Dermis blood vessel endothelial cell (primary cell): Measurements from ENCODE around the gene GJD4. TPM values are rescaled to one million over a fixed set of nuclear protein-coding genes. Genes with fewer than 3 reads are reported as not detected.

Experiments
- DNase-seq: peaks from one replicate; pipeline ENCODE4 v3.0.0; 2010
- total RNA-seq: library from RNA; depleted of rRNA; stranded (reverse); fragments of >200 nt; gene quantifications from 2 replicates; pipeline ENCODE4 v1.2.3, GENCODE V29; 2014

Gene GJD4
- total RNA-seq, 1 donor from 2014 or later = not detected

GRCh38 chr10:35579116-35579515 lies 26.0 kb upstream of the GJD4 start:
- no peak for DNase-seq

DNA sequence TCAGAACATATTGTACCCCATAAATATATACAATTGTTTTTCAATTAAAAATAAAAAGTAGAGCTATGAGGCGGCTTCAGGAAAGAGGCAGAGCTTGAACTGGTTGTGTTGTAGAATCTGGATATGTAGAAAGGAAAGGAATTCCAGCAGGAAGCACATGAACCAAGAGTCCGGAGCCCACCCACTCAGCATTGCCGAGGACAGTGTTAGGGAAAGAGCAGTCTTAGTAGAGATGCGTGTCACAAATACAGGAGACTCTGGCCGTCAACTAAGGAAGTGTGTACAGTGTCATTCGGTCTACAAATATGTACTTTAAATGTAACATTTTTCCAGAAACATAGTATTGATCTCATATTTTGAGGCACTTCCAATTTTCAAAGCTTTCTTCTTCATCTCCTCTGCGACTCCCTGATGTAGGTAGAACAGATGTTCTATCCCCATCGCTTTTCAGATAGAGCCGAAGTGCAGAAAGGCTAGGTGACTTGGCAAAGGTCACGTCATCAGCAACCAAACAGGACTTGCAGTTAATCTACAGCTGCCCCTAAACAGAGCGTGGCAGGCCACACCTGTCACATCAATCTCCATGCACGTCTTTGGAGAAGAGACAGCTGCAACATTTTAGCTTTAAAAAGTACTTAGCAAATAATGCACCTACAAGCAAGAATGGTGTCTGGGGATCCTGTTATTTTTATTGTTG lies 25.3 kb upstream of the GJD4 start:
- DNase-seq = no peak

GRCh38 chr10:35580423-35580770 lies 24.7 kb upstream of the GJD4 start:
- no peak for DNase-seq

DNA sequence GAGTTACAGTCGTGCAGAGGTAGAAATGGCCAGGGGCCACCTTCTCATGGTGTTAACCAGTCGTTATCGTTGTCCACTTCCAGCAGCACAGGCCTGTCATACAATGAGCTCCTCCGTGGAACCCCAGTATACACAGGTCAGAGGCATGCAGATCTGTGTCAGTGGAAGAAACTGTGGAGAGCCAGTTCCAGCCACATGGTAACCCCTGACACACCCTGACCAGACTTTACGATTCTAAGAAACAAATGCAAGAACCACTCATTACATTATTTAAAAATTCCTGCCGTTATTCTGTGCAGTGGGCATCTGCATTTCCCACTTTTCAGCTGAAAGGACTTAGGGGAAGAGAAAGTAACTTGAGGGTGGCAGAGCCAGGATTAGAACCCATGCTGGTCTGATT lies 23.5 kb upstream of the GJD4 start:
- DNase-seq = no peak

- no peak for DNase-seq
These were observed 20.2 kb upstream of the GJD4 start for GRCh38 chr10:35584946-35585345.

DNA sequence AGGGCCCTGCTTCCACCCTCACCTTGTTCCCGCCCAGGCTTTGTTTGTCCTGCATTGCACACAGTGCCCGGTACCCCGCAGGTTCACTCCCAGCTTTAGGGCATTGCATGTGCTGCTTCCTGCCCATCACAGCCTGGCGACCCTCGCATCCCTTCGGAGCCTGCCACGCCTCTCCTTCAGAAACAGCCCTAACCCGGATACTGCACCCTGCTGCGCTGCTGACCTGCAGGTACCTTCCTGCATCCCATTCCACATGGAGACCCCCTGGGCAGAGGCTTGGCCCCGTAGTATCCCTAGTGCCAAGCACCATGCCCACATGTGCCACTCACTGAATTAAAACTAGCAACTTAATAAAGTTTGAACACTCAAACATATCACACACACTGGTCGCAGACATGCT lies 19.8 kb upstream of the GJD4 start:
- DNase-seq = no peak

- DNase-seq = no peak
These were observed 19.1 kb upstream of the GJD4 start for GRCh38 chr10:35585903-35586535.

- DNase-seq = no peak
These were observed 16.3 kb upstream of the GJD4 start for GRCh38 chr10:35588836-35589235.

- no peak for DNase-seq
These were observed 12.7 kb upstream of the GJD4 start for GRCh38 chr10:35592441-35592840.

- DNase-seq = no peak
These were observed 10.7 kb upstream of the GJD4 start for GRCh38 chr10:35594115-35595079.

DNA sequence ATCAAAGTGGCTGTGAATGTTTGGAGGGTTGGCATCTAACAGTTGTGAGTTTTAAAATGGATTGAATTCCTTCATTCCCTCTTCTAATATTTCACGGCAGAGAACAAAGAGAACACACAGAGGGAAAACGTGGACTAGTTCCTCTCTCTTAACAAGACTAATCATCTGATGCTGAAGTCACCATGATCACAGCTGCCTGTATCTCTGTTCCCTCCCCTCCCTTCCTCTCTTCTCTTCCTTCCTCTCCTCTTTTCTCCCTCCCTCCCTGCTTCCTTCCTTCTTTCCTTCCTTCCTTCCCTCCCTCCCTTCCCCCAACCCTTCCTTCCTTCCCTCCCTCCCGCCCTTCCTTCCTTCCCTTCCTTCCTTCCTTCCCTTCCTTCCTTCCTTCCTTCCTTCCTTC lies 10.0 kb upstream of the GJD4 start:
- no peak for DNase-seq

DNA sequence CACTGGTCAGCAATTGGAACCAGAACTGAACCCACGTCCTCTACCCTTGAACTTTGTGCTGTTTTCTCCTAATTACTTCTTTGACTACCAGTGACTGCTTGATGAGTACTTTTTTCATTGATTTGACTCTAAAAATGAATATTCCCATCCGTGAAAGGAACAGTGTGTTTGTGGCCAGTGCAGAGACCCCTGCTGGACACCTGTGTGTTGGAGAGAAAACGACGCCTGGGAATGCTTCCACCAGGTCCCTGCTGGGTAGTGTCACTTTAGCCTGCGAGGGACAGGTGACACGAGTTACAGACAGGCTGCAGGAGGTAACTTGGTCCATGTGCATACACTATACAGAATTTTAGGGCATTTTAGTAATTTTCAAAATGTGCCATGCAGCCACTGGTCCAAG lies 6.8 kb upstream of the GJD4 start:
- DNase-seq = peak; percentile 34

DNA sequence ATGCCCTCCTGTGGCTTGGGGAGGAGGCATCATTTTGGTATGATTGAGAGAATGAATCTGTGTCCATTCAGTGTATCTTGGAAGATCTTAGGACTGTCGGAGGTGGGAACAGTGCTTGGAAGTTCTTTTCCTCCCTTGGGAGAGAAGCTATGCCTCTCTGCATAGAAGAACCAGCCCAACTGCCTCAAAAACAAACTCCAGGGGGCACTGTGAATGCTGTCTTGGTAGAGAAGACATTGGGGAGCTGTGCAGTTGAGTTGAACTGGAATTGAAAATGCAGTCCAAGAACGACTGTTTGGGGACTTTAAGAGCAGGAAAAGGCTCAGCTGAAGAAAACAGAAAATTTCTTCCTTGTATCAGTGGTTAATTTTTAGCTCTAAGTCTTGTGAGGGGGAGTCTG lies 4.9 kb upstream of the GJD4 start:
- DNase-seq = peak; percentile 15

GRCh38 chr10:35606430-35606829 lies 1.3 kb downstream of the GJD4 start:
- no peak for DNase-seq

DNA sequence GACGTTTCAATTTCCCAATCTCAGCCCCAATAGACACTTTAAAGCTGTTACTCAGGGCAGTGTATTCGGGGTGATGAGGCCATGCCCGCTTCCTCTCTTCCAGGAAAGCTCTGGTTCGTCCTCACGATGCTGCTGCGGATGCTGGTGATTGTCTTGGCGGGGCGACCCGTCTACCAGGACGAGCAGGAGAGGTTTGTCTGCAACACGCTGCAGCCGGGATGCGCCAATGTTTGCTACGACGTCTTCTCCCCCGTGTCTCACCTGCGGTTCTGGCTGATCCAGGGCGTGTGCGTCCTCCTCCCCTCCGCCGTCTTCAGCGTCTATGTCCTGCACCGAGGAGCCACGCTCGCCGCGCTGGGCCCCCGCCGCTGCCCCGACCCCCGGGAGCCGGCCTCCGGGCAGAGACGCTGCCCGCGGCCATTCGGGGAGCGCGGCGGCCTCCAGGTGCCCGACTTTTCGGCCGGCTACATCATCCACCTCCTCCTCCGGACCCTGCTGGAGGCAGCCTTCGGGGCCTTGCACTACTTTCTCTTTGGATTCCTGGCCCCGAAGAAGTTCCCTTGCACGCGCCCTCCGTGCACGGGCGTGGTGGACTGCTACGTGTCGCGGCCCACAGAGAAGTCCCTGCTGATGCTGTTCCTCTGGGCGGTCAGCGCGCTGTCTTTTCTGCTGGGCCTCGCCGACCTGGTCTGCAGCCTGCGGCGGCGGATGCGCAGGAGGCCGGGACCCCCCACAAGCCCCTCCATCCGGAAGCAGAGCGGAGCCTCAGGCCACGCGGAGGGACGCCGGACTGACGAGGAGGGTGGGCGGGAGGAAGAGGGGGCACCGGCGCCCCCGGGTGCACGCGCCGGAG lies 2.6 kb downstream of the GJD4 start:
- DNase-seq = peak; percentile 18

DNA sequence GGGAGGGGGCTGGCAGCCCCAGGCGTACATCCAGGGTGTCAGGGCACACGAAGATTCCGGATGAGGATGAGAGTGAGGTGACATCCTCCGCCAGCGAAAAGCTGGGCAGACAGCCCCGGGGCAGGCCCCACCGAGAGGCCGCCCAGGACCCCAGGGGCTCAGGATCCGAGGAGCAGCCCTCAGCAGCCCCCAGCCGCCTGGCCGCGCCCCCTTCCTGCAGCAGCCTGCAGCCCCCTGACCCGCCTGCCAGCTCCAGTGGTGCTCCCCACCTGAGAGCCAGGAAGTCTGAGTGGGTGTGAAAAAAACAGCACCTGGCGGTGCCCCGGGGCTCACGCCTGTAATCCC lies 3.2 kb downstream of the GJD4 start:
- DNase-seq = no peak

- no peak for DNase-seq
These were observed 6.6 kb downstream of the GJD4 start for GRCh38 chr10:35611750-35612149.

GRCh38 chr10:35612385-35613106 lies 7.4 kb downstream of the GJD4 start:
- no peak for DNase-seq

DNA sequence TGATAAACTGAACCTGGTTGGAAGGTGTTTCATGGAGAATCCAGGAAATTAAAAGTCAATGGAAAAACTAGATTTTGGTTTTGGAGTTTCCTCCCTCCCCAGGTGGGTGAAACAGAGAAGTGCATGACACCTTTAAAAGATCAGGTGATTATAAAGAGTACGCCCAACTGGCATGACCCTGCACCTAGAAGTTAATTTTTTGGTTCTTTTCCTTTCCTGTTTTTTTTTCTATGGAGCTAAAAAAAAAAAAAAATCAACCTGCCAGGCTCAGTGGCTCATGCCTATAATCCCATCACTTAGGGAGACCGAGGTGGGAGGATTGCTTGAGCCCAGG lies 7.9 kb downstream of the GJD4 start:
- no peak for DNase-seq

GRCh38 chr10:35613597-35614226 lies 8.6 kb downstream of the GJD4 start:
- peak; percentile 58 for DNase-seq

GRCh38 chr10:35614312-35614711 lies 9.2 kb downstream of the GJD4 start:
- no peak for DNase-seq
